Fibroblast of lung (primary cell): ENCODE data around the gene RGS8. TPM values are rescaled to one million over a fixed set of nuclear protein-coding genes. Genes with fewer than 3 reads are reported as not detected.

Experiments used
- DNase-seq, 2 donors: peaks; one replicate each; pipeline versions ENCODE4 v3.0.0 to v3.0.0-alpha.2; 2010; ENCODE audit warnings: low read depth in 2 of 2
- H2AFZ ChIP-seq: 2 replicates; pipeline ENCODE4 v1.5.1; 2012; ENCODE audit warnings: low read length, control low read depth, inconsistent platforms
- H3K27ac ChIP-seq: 2 replicates; pipeline ENCODE4 v1.5.1; 2011; ENCODE audit warnings: low read length, control low read depth; ENCODE audit not compliant: insufficient read depth
- H3K27me3 ChIP-seq: 2 replicates; pipeline ENCODE4 v1.5.1; 2011; ENCODE audit warnings: mild to moderate bottlenecking, low read length; ENCODE audit not compliant: control insufficient read depth, insufficient read depth
- H3K36me3 ChIP-seq: 2 replicates; pipeline ENCODE4 v1.5.1; 2011; ENCODE audit warnings: low read length; ENCODE audit not compliant: control insufficient read depth, insufficient read depth
- H3K4me1 ChIP-seq: 2 replicates; pipeline ENCODE4 v1.5.1; 2011; ENCODE audit warnings: low read length; ENCODE audit not compliant: control insufficient read depth, insufficient read depth; ENCODE audit errors: extremely low read depth
- H3K4me2 ChIP-seq: 2 replicates; pipeline ENCODE4 v1.5.1; 2011; ENCODE audit warnings: low read length, control low read depth; ENCODE audit not compliant: insufficient read depth; ENCODE audit errors: extremely low read depth
- H3K4me3 ChIP-seq, 4 experiments: fragments of 200-600 bp in 1 of 4; sonication (generic) in 1 of 4; replicated peaks in 1 of 4; 2 replicates each; pipeline ENCODE4 v1.5.1; 2011 to 2016; ENCODE audit warnings: low read length in 4 of 4, low read depth in 3 of 4, mild to moderate bottlenecking in 3 of 4, control low read depth in 2 of 4, inconsistent platforms in 1 of 4, mixed read lengths in 1 of 4; ENCODE audit not compliant: insufficient read depth in 1 of 4; ENCODE audit errors: control extremely low read depth in 1 of 4
- H3K79me2 ChIP-seq: 2 replicates; pipeline ENCODE4 v1.5.1; 2012; ENCODE audit warnings: mild to moderate bottlenecking, low read length, inconsistent platforms; ENCODE audit not compliant: control insufficient read depth, insufficient read depth
- H3K9ac ChIP-seq: 2 replicates; pipeline ENCODE4 v1.5.1; 2011; ENCODE audit warnings: mild to moderate bottlenecking, low read length, control low read depth; ENCODE audit not compliant: insufficient read depth
- H3K9me3 ChIP-seq: 2 replicates; pipeline ENCODE4 v1.5.1; 2012; ENCODE audit warnings: low read depth, low read length; ENCODE audit not compliant: control insufficient read depth, insufficient read depth
- H4K20me1 ChIP-seq: 2 replicates; pipeline ENCODE4 v1.5.1; 2011; ENCODE audit warnings: low read length; ENCODE audit not compliant: control insufficient read depth, insufficient read depth; ENCODE audit errors: extremely low read depth
- EZH2 ChIP-seq: IDR thresholded peaks from 2 replicates; pipeline ENCODE4 v1.5.1; 2012; ENCODE audit warnings: low read length, control low read depth, mild to moderate bottlenecking; ENCODE audit errors: missing control alignments
- polyA plus RNA-seq, 2 donors: library from polyadenylated mRNA; depleted of rRNA in 1 of 2; stranded (reverse) in 1 of 2; unstranded in 1 of 2; fragments of >200 nt; gene quantifications; 2 replicates each; pipeline ENCODE4 v1.2.1, GENCODE V29; 2011 to 2012; ENCODE audit warnings: missing spikeins in 1 of 2
- total RNA-seq: library from RNA; depleted of rRNA; stranded (reverse); fragments of >200 nt; gene quantifications from 2 replicates; pipeline ENCODE4 v1.2.1, GENCODE V29; 2014
- TF ChIP-seq, protein P1 (sequence below), 2 donors: IDR thresholded peaks in 1 of 2; conservative IDR thresholded peaks in 1 of 2; 1 replicate in 1 of 2; 2 replicates in 1 of 2; pipeline ENCODE4 v1.5.1; 2011 to 2012; ENCODE audit warnings: low read length in 2 of 2, control low read depth in 1 of 2, inconsistent platforms in 1 of 2, low read depth in 1 of 2, mild to moderate bottlenecking in 1 of 2

The RGS8 gene
- total and polyA plus RNA-seq, 2 donors (not counting 1 experiment from before 2014, with no cell fraction given) = not detected

DNA sequence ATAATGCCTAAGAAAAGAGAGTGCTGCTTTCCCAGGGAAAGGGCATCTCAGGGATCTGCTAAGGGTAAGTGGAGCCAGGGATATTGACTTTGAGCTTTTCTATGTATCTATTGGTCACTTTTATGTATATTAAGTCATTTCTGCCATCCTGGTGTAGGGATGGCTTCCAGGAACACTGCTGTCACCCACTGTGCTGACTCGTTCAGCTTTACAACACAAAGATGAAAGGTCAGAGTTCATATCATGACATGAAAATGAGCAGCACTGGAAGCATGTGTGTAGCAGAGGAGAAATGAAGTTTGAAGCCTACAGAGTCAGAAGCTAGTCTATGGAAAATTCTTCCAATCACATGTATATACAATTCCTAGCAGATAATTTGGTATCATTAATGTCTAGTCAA is 37.1 kb upstream of the RGS8 start:
- Histone ChIP-seq H3K4me1 (no peaks in the 10 kb centered on the region), H4K20me1 (no peaks in the 10 kb centered on the region), H3K9me3 (no peaks in the 10 kb centered on the region), H3K27me3 (no peaks in the 10 kb centered on the region), H3K4me3 (no peak overlapping the region), H3K36me3 (no peaks in the 10 kb centered on the region), H3K79me2 (no peaks in the 10 kb centered on the region), H2AFZ (no peak overlapping the region), H3K4me2 (no peak overlapping the region), H3K9ac (no peak overlapping the region), H3K27ac (no peak overlapping the region)
- DNase-seq = no peak
- no peak for TF ChIP-seq EZH2
- TF ChIP-seq, protein P1, sequence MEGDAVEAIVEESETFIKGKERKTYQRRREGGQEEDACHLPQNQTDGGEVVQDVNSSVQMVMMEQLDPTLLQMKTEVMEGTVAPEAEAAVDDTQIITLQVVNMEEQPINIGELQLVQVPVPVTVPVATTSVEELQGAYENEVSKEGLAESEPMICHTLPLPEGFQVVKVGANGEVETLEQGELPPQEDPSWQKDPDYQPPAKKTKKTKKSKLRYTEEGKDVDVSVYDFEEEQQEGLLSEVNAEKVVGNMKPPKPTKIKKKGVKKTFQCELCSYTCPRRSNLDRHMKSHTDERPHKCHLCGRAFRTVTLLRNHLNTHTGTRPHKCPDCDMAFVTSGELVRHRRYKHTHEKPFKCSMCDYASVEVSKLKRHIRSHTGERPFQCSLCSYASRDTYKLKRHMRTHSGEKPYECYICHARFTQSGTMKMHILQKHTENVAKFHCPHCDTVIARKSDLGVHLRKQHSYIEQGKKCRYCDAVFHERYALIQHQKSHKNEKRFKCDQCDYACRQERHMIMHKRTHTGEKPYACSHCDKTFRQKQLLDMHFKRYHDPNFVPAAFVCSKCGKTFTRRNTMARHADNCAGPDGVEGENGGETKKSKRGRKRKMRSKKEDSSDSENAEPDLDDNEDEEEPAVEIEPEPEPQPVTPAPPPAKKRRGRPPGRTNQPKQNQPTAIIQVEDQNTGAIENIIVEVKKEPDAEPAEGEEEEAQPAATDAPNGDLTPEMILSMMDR (conservative IDR thresholded peaks at IDR 0.05 in 1 of 2, IDR thresholded peaks at IDR 0.05 in 1 of 2; ENCODE audit: low read depth in 1 of 2, low read length in 2 of 2) = no peak

DNA sequence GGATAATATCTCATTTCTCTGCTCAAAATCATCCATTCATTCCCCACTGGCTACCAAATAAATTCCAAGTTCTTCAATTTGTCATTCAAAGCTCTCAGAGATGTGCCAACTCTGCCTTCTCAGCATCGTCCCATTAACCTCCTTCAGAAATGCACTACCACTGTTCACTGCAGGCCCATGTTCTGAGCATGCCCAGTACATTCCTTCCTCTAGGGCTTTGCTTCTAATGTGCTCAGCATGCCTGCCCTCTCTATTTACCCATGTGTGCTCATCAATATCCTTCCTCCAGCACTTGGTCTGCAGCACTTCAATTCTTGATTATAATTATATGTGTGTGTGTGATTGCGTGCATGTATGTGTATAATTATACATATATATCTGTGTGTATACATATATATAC is 36.1 kb upstream of the RGS8 start:
- Histone ChIP-seq H3K4me1 (no peaks in the 10 kb centered on the region), H3K79me2 (no peaks in the 10 kb centered on the region), H3K27me3 (no peaks in the 10 kb centered on the region), H3K9me3 (no peaks in the 10 kb centered on the region), H3K36me3 (no peaks in the 10 kb centered on the region), H2AFZ (no peak overlapping the region), H3K4me2 (no peak overlapping the region), H3K27ac (no peak overlapping the region), H4K20me1 (no peaks in the 10 kb centered on the region), H3K4me3 (no peak overlapping the region), H3K9ac (no peak overlapping the region)
- TF ChIP-seq EZH2 = no peak
- TF ChIP-seq, protein P1 (conservative IDR thresholded peaks at IDR 0.05 in 1 of 2, IDR thresholded peaks at IDR 0.05 in 1 of 2; ENCODE audit: low read depth in 1 of 2, low read length in 2 of 2) = peak; percentile 41 to 42
- DNase-seq = peak; percentile 6 to 16

DNA sequence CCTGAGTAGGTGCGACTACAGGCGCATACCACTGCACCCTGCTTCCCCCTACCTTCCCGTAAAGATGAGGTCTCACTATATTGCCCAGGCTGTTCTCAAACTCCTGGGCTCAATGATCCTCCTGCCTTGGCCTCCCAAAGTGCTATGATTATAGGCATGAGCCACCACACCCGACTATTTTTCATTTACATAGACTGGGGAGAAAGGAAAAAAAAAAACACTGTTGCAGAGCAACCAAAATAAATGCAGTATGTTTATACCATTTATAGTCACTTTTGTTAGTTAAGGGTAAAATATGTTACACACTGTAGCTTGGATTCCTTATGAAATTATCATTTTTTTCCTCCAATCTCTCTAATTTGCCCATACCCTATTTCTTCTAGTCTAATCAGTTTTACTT is 35.2 kb upstream of the RGS8 start:
- Histone ChIP-seq H3K9ac (no peak overlapping the region), H2AFZ (no peak overlapping the region), H4K20me1 (no peaks in the 10 kb centered on the region), H3K79me2 (no peaks in the 10 kb centered on the region), H3K4me3 (no peak overlapping the region), H3K36me3 (no peaks in the 10 kb centered on the region), H3K27ac (no peak overlapping the region), H3K9me3 (no peaks in the 10 kb centered on the region), H3K4me2 (no peak overlapping the region), H3K4me1 (no peaks in the 10 kb centered on the region), H3K27me3 (no peaks in the 10 kb centered on the region)
- TF ChIP-seq, protein P1 (conservative IDR thresholded peaks at IDR 0.05 in 1 of 2, IDR thresholded peaks at IDR 0.05 in 1 of 2; ENCODE audit: low read depth in 1 of 2, low read length in 2 of 2) = no peak
- TF ChIP-seq EZH2 = no peak
- DNase-seq = no peak
